ENCODE measurements around the gene PLXNA2.

GRCh38 chr1:208066583-208066982 is 177.6 kb downstream of the PLXNA2 start:
- TF ChIP-seq, protein P1, sequence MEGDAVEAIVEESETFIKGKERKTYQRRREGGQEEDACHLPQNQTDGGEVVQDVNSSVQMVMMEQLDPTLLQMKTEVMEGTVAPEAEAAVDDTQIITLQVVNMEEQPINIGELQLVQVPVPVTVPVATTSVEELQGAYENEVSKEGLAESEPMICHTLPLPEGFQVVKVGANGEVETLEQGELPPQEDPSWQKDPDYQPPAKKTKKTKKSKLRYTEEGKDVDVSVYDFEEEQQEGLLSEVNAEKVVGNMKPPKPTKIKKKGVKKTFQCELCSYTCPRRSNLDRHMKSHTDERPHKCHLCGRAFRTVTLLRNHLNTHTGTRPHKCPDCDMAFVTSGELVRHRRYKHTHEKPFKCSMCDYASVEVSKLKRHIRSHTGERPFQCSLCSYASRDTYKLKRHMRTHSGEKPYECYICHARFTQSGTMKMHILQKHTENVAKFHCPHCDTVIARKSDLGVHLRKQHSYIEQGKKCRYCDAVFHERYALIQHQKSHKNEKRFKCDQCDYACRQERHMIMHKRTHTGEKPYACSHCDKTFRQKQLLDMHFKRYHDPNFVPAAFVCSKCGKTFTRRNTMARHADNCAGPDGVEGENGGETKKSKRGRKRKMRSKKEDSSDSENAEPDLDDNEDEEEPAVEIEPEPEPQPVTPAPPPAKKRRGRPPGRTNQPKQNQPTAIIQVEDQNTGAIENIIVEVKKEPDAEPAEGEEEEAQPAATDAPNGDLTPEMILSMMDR (conservative IDR thresholded peaks at IDR 0.05; ENCODE audit: low read depth, low read length): no peak
- TF ChIP-seq POLR2A (IDR thresholded peaks at IDR 0.05; ENCODE audit: low read depth, low read length): no peak
- TF ChIP-seq NFE2L2 (IDR thresholded peaks at IDR 0.05; ENCODE audit: low read depth, low read length): no peak
